K562 (cell line): ENCODE measurements around the gene CDC27. TPM values are rescaled to one million over a fixed set of nuclear protein-coding genes. Genes with fewer than 3 reads are reported as not detected.

ENCODE experiments used
- ADNP ChIP-seq: fragments of 200-800 bp; sonication (Bioruptor generic); IDR thresholded peaks from 2 replicates; pipeline ENCODE4 v1.6.1; 2016; ENCODE audit warnings: missing genetic modification characterization, missing compliant biosample characterization
- ARNT ChIP-seq, 2 experiments: fragments of 450-650 bp; IDR thresholded peaks; 2 replicates each; pipeline ENCODE4 v1.6.1; 2016; ENCODE audit warnings: mild to moderate bottlenecking in 1 of 2
- CBFA2T2 ChIP-seq: fragments of 450-650 bp; conservative IDR thresholded peaks from 2 replicates; pipeline ENCODE4 v1.6.1; 2017; ENCODE audit warnings: mild to moderate bottlenecking
- CBFB ChIP-seq: sonication (generic); formaldehyde crosslinking; IDR thresholded peaks from 2 replicates; pipeline ENCODE4 v1.4.0; 2020; ENCODE audit warnings: mild to moderate bottlenecking, missing genetic modification reagents
- E2F8 ChIP-seq: fragments of 450-650 bp; IDR thresholded peaks from 2 replicates; pipeline ENCODE4 v1.7.1; 2018; ENCODE audit warnings: mild to moderate bottlenecking, low read depth; ENCODE audit not compliant: partially characterized antibody
- POLR3G ChIP-seq: IDR thresholded peaks from 2 replicates; pipeline ENCODE4 v1.6.1; 2011; ENCODE audit not compliant: insufficient read length, insufficient replicate concordance; ENCODE audit errors: extremely low read depth
- SMAD3 ChIP-seq: fragments of 450-650 bp; formaldehyde crosslinking; conservative IDR thresholded peaks from 2 replicates; pipeline ENCODE4 v1.4.0; 2020; ENCODE audit warnings: mild to moderate bottlenecking
- SP1 ChIP-seq: sonication (generic); formaldehyde crosslinking; IDR thresholded peaks from 2 replicates; pipeline ENCODE4 v1.8.1; 2022; ENCODE audit warnings: mild to moderate bottlenecking, missing genetic modification reagents
- TEAD1 ChIP-seq, 2 experiments: fragments of 450-650 bp in 1 of 2; sonication (generic) in 1 of 2; formaldehyde crosslinking; IDR thresholded peaks; 2 replicates each; pipeline versions ENCODE4 v1.4.0 to v1.8.0; 2020 to 2022; ENCODE audit warnings: mild to moderate bottlenecking in 2 of 2, missing genetic modification reagents in 1 of 2
- TFE3 ChIP-seq: fragments of 450-650 bp; formaldehyde crosslinking; IDR thresholded peaks from 2 replicates; pipeline ENCODE4 v1.4.0; 2020; ENCODE audit warnings: mild to moderate bottlenecking, mixed read lengths
- U2AF1 ChIP-seq: fragments of 200-400 bp; formaldehyde crosslinking; optimal IDR thresholded peaks from 2 replicates; pipeline ENCODE3; 2017; ENCODE audit warnings: mild to moderate bottlenecking, low read depth, low read length, moderate library complexity
- XRCC5 ChIP-seq: fragments of 200-400 bp; formaldehyde crosslinking; IDR thresholded peaks from 2 replicates; pipeline ENCODE4 v1.6.1; 2017; ENCODE audit warnings: low read depth, mild to moderate bottlenecking, low read length
- ZC3H8 ChIP-seq: fragments of 450-650 bp; IDR thresholded peaks from 2 replicates; pipeline ENCODE4 v1.6.1; 2017
- ZFP1 ChIP-seq: fragments of 450-650 bp; formaldehyde crosslinking; IDR thresholded peaks from 2 replicates; pipeline ENCODE4 v1.4.0; 2020; ENCODE audit warnings: mild to moderate bottlenecking, mixed read lengths
- ZFP30 ChIP-seq: fragments of 250-450 bp; sonication (Bioruptor Pico); IDR thresholded peaks from 2 replicates; pipeline ENCODE4 v1.8.0; 2022; ENCODE audit warnings: moderate library complexity, mild to moderate bottlenecking, inconsistent platforms, borderline replicate concordance
- ZKSCAN1 ChIP-seq: fragments of 150-350 bp; IDR thresholded peaks from 2 replicates; pipeline ENCODE4 v1.6.1; 2016; ENCODE audit warnings: low read depth, low read length
- ZNF274 ChIP-seq: IDR thresholded peaks from 2 replicates; pipeline ENCODE4 v1.6.1; 2011; ENCODE audit warnings: low read depth, mild to moderate bottlenecking, low read length, moderate library complexity, borderline replicate concordance
- polyA plus RNA-seq, 8 experiments: library from polyadenylated mRNA; depleted of rRNA in 4 of 8; stranded (reverse) in 5 of 8; unstranded in 3 of 8; fragments of >200 nt; fragmentation: Nextera tagmentation in 2 of 8; fragmentation: Illumina TruSeq in 1 of 8; extraction: Ambion mirVana in 2 of 8; extraction: Trizol in 1 of 8; gene quantifications; 2 replicates each; pipeline versions ENCODE4 v1.2.1 to v1.2.3, GENCODE V29; 2011 to 2014; ENCODE audit warnings: inconsistent platforms in 1 of 8, missing spikeins in 1 of 8
- total RNA-seq, 7 experiments: library from RNA; depleted of rRNA in 6 of 7; stranded (reverse); fragments of >200 nt in 6 of 7; fragmentation: Illumina TruSeq in 2 of 7; extraction: Trizol in 2 of 7; gene quantifications; 2 replicates each; pipeline versions ENCODE4 v1.2.1 to v1.2.3, GENCODE V29; 2011 to 2021; ENCODE audit warnings: low replicate concordance in 1 of 7
- TF ChIP-seq, protein P1 (sequence below): fragments of 250-450 bp; sonication (Bioruptor Pico); IDR thresholded peaks from 2 replicates; pipeline ENCODE4 v1.4.0; 2020

The CDC27 gene
- total and polyA plus RNA-seq, 9 of the 15 experiments (the other 6 are each of a cell fraction or from before 2014, with no cell fraction given), result 28.6 to 155 (median 94.1) TPM

DNA sequence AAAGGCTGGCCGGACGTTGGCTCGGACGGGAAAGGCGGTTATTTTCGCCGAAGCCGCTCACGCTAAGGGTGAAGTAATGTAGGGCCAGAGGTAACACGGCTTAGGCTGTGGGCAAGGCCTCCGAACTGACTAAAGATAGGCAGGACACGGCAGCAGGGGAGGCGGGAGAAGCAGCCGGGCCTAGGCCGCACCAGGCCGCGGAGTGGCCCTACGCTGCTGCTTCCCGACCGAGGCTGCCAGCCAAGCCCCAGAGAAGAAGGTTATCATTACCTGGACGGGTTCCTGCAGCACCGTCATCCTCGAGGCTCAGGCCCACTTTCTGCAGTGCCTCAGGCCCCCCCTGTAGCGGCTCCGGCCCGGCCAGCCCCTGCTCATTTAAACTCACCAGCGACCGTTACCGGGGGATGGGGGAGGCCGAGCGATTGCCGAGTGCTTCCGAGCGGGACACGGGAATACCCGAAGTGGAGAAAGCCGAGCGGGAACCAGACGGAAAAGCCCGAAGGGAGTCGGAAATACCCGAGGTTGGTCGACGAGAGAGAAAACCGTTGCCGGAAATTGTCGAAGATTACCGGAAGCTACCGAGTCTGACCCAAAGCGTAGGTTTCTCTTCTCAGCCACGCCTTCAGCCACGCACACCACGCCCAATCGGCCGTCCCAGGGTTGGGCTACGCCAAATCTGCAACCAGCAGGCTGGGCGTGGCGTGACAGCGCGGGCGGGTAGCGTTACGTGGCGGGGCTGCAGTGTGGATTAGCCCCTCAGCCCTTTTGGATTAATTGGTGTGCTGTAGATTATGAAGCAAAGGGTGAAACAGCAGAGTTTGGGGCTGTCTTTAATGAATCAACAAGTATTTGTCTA lies at the start of gene CDC27 (continued):
- no peak for TF ChIP-seq TFE3 (CRISPR knock-in tag)
- TF ChIP-seq CBFA2T2, result peak; percentile 67
- no peak for TF ChIP-seq ARNT (IDR thresholded peaks at IDR 0.05)
- TF ChIP-seq ADNP (tag), result no peak
- TF ChIP-seq, protein P1, sequence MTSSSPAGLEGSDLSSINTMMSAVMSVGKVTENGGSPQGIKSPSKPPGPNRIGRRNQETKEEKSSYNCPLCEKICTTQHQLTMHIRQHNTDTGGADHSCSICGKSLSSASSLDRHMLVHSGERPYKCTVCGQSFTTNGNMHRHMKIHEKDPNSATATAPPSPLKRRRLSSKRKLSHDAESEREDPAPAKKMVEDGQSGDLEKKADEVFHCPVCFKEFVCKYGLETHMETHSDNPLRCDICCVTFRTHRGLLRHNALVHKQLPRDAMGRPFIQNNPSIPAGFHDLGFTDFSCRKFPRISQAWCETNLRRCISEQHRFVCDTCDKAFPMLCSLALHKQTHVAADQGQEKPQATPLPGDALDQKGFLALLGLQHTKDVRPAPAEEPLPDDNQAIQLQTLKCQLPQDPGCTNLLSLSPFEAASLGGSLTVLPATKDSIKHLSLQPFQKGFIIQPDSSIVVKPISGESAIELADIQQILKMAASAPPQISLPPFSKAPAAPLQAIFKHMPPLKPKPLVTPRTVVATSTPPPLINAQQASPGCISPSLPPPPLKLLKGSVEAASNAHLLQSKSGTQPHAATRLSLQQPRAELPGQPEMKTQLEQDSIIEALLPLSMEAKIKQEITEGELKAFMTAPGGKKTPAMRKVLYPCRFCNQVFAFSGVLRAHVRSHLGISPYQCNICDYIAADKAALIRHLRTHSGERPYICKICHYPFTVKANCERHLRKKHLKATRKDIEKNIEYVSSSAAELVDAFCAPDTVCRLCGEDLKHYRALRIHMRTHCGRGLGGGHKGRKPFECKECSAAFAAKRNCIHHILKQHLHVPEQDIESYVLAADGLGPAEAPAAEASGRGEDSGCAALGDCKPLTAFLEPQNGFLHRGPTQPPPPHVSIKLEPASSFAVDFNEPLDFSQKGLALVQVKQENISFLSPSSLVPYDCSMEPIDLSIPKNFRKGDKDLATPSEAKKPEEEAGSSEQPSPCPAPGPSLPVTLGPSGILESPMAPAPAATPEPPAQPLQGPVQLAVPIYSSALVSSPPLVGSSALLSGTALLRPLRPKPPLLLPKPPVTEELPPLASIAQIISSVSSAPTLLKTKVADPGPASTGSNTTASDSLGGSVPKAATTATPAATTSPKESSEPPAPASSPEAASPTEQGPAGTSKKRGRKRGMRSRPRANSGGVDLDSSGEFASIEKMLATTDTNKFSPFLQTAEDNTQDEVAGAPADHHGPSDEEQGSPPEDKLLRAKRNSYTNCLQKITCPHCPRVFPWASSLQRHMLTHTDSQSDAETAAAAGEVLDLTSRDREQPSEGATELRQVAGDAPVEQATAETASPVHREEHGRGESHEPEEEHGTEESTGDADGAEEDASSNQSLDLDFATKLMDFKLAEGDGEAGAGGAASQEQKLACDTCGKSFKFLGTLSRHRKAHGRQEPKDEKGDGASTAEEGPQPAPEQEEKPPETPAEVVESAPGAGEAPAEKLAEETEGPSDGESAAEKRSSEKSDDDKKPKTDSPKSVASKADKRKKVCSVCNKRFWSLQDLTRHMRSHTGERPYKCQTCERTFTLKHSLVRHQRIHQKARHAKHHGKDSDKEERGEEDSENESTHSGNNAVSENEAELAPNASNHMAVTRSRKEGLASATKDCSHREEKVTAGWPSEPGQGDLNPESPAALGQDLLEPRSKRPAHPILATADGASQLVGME (CRISPR knock-in tag), result no peak
- no peak for TF ChIP-seq ZNF274
- no peak for TF ChIP-seq E2F8
- no peak for TF ChIP-seq XRCC5
- TF ChIP-seq ZC3H8, result no peak
- TF ChIP-seq SMAD3, result no peak
- TF ChIP-seq ZKSCAN1, result peak; percentile 76
- TF ChIP-seq CBFB (CRISPR knock-in tag), result no peak
- peak in 1 of 2 experiments; percentile 66; a peak in 1 of 4 replicates for TF ChIP-seq TEAD1 (CRISPR knock-in tag; IDR thresholded peaks at IDR 0.05)
- no peak for TF ChIP-seq U2AF1
- TF ChIP-seq ZFP1 (CRISPR knock-in tag), result no peak
- TF ChIP-seq SP1, result peak; percentile 89
- no peak for TF ChIP-seq POLR3G
- no peak for TF ChIP-seq ZFP30 (CRISPR knock-in tag)
